Peyer's patch (tissue), 4 donors: Measurements from ENCODE around the gene TEAD1.

Experiments
- POLR2A ChIP-seq, 2 donors: fragments of 450-650 bp; IDR thresholded peaks; one replicate each; pipeline ENCODE4 v1.5.1; 2017; ENCODE audit warnings: antibody characterized with exemption in 2 of 2, mild to moderate bottlenecking in 2 of 2, moderate library complexity in 2 of 2
- TF ChIP-seq, protein P1 (sequence below), 6 experiments: fragments of 450-650 bp in 4 of 6; fragments of 200-600 bp in 2 of 6; sonication (generic) in 1 of 6; IDR thresholded peaks; one replicate each; pipeline ENCODE4 v1.5.1; 2017 to 2019; ENCODE audit warnings: antibody characterized with exemption in 6 of 6, mild to moderate bottlenecking in 3 of 6, moderate library complexity in 1 of 6

DNA sequence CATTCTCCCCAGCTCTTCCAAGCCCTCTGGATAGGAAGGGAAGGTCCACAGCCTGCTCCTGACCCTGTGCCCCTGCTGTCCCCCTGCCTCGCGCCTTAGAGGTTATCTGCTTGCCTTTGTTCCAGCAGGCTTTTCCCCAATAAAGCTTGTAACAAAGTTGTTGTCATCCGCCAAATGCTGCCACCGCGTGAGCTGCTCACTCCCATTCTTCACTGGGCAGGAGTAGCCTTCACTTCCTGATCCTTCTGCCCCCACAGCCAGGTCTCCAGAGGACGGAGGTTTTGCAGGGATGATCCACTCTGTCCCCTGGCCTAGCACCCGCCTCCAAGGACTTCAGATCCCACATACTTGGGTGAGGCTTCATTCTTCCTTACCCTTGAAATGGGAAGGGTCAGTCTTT is 240.9 kb downstream of the TEAD1 start:
- TF ChIP-seq, protein P1, sequence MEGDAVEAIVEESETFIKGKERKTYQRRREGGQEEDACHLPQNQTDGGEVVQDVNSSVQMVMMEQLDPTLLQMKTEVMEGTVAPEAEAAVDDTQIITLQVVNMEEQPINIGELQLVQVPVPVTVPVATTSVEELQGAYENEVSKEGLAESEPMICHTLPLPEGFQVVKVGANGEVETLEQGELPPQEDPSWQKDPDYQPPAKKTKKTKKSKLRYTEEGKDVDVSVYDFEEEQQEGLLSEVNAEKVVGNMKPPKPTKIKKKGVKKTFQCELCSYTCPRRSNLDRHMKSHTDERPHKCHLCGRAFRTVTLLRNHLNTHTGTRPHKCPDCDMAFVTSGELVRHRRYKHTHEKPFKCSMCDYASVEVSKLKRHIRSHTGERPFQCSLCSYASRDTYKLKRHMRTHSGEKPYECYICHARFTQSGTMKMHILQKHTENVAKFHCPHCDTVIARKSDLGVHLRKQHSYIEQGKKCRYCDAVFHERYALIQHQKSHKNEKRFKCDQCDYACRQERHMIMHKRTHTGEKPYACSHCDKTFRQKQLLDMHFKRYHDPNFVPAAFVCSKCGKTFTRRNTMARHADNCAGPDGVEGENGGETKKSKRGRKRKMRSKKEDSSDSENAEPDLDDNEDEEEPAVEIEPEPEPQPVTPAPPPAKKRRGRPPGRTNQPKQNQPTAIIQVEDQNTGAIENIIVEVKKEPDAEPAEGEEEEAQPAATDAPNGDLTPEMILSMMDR (IDR thresholded peaks at IDR 0.05) = no peak
- TF ChIP-seq POLR2A (IDR thresholded peaks at IDR 0.05) = no peak
